ENCODE data around the gene CPLANE2. TPM values are rescaled to one million over a fixed set of nuclear protein-coding genes. Genes with fewer than 3 reads are reported as not detected.

CPLANE2 gene
- total RNA-seq, 4 donors from 2014 or later: 0.60 to 12.3 (median 4.3) TPM

DNA sequence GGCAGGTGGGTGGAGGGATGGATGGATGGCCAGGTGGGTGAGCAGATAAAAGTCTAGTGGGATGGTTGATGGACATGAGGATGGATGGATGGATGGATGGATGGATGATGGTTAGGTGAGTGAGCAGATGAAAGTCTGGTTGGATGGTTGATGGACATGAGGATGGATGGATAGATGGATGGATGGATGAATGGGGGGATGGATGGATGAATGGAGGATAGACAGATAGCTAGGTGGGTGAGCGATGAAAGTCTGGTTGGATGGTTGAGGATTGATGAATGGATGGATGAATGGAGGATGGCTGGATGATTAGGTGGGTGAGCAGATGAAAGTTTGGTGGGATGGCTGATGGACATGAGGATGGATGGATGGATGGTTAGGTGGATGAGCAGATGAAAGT is 15.5 kb downstream of the CPLANE2 start:
- H3K27ac ChIP-seq: no peak overlapping the region
- DNase-seq: no peak
- H3K9me3 ChIP-seq: no peaks in the 10 kb centered on the region
- TF ChIP-seq POLR2A (IDR thresholded peaks at IDR 0.05) (no peak), POLR2AphosphoS5 (IDR thresholded peaks at IDR 0.05) (no peak), EP300 (IDR thresholded peaks at IDR 0.05; ENCODE audit: low read depth) (no peak)
- TF ChIP-seq, protein P1, sequence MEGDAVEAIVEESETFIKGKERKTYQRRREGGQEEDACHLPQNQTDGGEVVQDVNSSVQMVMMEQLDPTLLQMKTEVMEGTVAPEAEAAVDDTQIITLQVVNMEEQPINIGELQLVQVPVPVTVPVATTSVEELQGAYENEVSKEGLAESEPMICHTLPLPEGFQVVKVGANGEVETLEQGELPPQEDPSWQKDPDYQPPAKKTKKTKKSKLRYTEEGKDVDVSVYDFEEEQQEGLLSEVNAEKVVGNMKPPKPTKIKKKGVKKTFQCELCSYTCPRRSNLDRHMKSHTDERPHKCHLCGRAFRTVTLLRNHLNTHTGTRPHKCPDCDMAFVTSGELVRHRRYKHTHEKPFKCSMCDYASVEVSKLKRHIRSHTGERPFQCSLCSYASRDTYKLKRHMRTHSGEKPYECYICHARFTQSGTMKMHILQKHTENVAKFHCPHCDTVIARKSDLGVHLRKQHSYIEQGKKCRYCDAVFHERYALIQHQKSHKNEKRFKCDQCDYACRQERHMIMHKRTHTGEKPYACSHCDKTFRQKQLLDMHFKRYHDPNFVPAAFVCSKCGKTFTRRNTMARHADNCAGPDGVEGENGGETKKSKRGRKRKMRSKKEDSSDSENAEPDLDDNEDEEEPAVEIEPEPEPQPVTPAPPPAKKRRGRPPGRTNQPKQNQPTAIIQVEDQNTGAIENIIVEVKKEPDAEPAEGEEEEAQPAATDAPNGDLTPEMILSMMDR (IDR thresholded peaks at IDR 0.05): no peak
- peaks cover 6% of the 10 kb centered on the region for H3K27me3 ChIP-seq
- H3K4me1 ChIP-seq: peaks cover 7 to 16% (median 13%) of the 10 kb centered on the region in 4 donors
- no peak overlapping the region for H3K4me3 ChIP-seq
- H3K36me3 ChIP-seq: no peaks in the 10 kb centered on the region
- in situ Hi-C loops (cut with MboI; ENCODE audit: low pct_ligation_motif_present in 1 of 4, low pct_unique_long_range_greater_than_20kb in 1 of 4, low sequenced_read_pairs in 3 of 4) (loop anchor here in 1 of 4 donors (25.0 kb wide), 1 partner anchor 141 kb away; the partner anchor contains the start of genes FBXO42 and SZRD1), intact Hi-C loops (cut with DNase I; ENCODE audit: low total_unique reads) (no loop called here)
- WGBS, 2 donors (ENCODE audit: low coverage in 1 of 2): 98 to 100% methylated on average over 1 of the region's 1 CpG

DNA sequence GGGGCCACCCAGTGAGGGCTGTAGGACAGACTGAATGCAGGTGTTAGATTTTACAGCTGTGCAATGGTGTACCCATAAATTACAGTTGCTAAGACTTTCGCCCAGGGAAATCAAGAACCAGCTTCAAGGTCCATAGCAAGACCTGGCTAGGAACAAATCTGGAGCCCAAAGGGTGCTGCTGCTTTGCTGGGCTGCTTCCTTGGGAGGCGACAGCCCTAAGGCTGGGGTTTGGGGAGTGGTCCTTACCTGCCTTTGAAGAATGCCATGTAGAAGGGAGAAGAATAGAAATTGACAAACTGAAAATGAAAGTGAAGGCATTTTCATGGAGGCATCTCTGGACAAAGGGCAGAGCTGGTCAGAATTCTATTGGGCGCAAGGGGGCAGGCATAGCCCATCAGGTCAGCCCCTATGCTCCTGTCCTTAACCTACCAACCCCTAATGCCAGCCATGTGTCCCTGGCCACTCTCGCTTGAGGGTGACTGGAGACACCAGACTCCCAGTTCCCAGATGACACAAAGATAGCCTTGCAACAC is 16.9 kb downstream of the CPLANE2 start:
- in situ Hi-C loops (cut with MboI; ENCODE audit: low pct_ligation_motif_present in 1 of 4, low pct_unique_long_range_greater_than_20kb in 1 of 4, low sequenced_read_pairs in 3 of 4): loop anchor here in 1 of 4 donors (25.0 kb wide), 1 partner anchor 142 kb away; the partner anchor contains the start of genes FBXO42 and SZRD1

DNA sequence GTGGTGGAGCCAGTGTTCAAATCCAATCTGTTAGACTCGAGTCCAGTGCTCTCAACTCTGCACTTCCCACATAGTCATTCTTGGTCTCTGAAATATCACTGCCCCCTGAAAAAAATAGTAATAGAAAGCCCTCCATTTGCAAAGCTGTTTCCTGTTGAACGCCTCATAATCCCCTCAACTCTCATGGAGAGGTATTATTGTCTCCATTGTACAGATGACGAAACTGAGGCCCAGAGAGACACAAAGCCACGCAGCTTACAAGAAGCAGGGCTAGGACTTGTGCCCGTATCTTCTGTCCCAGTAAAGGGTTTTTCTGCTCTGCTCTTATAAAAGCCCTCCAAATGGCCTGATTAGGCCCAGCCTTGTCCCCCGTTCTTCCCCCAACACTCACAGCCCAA is 18.3 kb downstream of the CPLANE2 start:
- Histone ChIP-seq H3K36me3 (no peaks in the 10 kb centered on the region), H3K9me3 (no peaks in the 10 kb centered on the region), H3K27ac (peak overlapping the region; percentile 79 to 86 (median 80)), H3K4me3 (no peak overlapping the region), H3K4me1 (peaks cover 7 to 23% (median 17%) of the 10 kb centered on the region in 4 donors), H3K27me3 (no peaks in the 10 kb centered on the region)
- TF ChIP-seq EP300 (IDR thresholded peaks at IDR 0.05; ENCODE audit: low read depth) (no peak), POLR2A (IDR thresholded peaks at IDR 0.05) (no peak), POLR2AphosphoS5 (IDR thresholded peaks at IDR 0.05) (no peak)
- TF ChIP-seq, protein P1 (IDR thresholded peaks at IDR 0.05): no peak
- 88% methylated on average over 6 of the region's 6 CpGs; no CpG with 5 or more reads in 1 of the 2 donors for WGBS, 2 donors (ENCODE audit: low coverage in 1 of 2)
- DNase-seq: no peak
- in situ Hi-C loops (cut with MboI; ENCODE audit: low pct_ligation_motif_present in 1 of 4, low pct_unique_long_range_greater_than_20kb in 1 of 4, low sequenced_read_pairs in 3 of 4) (loop anchor here in 1 of 4 donors (25.0 kb wide), 1 partner anchor 144 kb away; the partner anchor contains the start of genes FBXO42 and SZRD1), intact Hi-C loops (cut with DNase I; ENCODE audit: low total_unique reads) (no loop called here)

More for the DNA sequence above, 16.9 kb downstream of the CPLANE2 start:
- H3K27ac ChIP-seq: peak overlapping the region in 1 of 4 donors; percentile 30
- no peak overlapping the region for H3K4me3 ChIP-seq
- no peaks in the 10 kb centered on the region for H3K36me3 ChIP-seq
- H3K4me1 ChIP-seq: peaks cover 7 to 23% (median 17%) of the 10 kb centered on the region in 4 donors
- intact Hi-C loops (cut with DNase I; ENCODE audit: low total_unique reads): no loop called here
- no peaks in the 10 kb centered on the region for H3K9me3 ChIP-seq
- H3K27me3 ChIP-seq: no peaks in the 10 kb centered on the region
- no peak for DNase-seq
- 80% methylated on average over 4 of the region's 4 CpGs; no CpG with 5 or more reads in 1 of the 2 donors for WGBS, 2 donors (ENCODE audit: low coverage in 1 of 2)
- TF ChIP-seq POLR2A (IDR thresholded peaks at IDR 0.05) (no peak), POLR2AphosphoS5 (IDR thresholded peaks at IDR 0.05) (no peak), EP300 (IDR thresholded peaks at IDR 0.05; ENCODE audit: low read depth) (no peak)
- TF ChIP-seq, protein P1 (IDR thresholded peaks at IDR 0.05): no peak

DNA sequence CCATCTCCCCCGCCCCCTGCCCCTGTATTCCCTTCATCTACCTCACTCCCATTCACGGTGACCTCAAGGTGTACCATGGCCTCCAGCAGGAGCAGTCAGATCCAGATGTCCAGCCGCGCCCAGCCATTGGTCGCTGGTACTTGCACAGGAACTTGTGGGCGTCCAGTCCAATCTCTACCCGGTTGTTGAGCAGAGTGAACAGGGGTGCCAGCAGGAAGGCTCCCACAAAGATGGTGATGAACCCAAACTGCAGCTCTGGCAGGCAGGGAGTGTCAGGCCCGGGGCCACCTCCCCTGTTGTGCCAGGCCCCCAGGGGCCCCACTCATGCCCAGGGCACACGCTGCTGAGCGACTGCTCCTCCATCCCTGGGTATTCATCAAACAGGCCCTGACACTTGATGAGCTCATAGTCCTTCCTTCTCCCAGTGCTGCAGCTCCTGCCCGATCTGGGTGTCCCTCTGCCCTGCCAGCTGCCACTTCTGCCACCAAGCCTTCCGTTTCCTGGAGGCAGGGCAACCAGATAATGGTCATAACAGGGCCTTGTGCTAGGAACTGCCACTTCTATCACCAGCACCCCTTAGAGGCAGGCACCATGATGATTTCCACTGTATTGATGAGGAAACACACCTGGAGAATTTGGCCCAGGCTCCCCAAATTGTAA is 18.8 kb downstream of the CPLANE2 start:
- Histone ChIP-seq H3K27ac (peak overlapping the region; percentile 79 to 86 (median 80)), H3K36me3 (no peaks in the 10 kb centered on the region), H3K27me3 (no peaks in the 10 kb centered on the region), H3K4me3 (peak overlapping the region in 2 of 4 donors; percentile 42 to 51), H3K9me3 (no peaks in the 10 kb centered on the region), H3K4me1 (peaks cover 7 to 23% (median 17%) of the 10 kb centered on the region in 4 donors)
- TF ChIP-seq POLR2AphosphoS5 (IDR thresholded peaks at IDR 0.05) (peak in 2 of 3 donors; percentile 29 to 34), EP300 (IDR thresholded peaks at IDR 0.05; ENCODE audit: low read depth) (no peak), POLR2A (IDR thresholded peaks at IDR 0.05) (peak; percentile 30)
- DNase-seq: peak; percentile 54
- intact Hi-C loops (cut with DNase I; ENCODE audit: low total_unique reads) (no loop called here), in situ Hi-C loops (cut with MboI; ENCODE audit: low pct_ligation_motif_present in 1 of 4, low pct_unique_long_range_greater_than_20kb in 1 of 4, low sequenced_read_pairs in 3 of 4) (loop anchor here in 1 of 4 donors (25.0 kb wide), 1 partner anchor 144 kb away; the partner anchor contains the start of genes FBXO42 and SZRD1)
- 63% methylated on average over 12 of the region's 12 CpGs; no CpG with 5 or more reads in 1 of the 2 donors for WGBS, 2 donors (ENCODE audit: low coverage in 1 of 2)

All from transverse colon (tissue), 4 donors.